Thoracic aorta (tissue), 2 donors: ENCODE data around the gene STH. TPM values are rescaled to one million over a fixed set of nuclear protein-coding genes. Genes with fewer than 3 reads are reported as not detected.

Experiments used
- ATAC-seq: fragments of 150-250 bp; one replicate; pipeline ENCODE4 v1.8.0; 2017; ENCODE audit warnings: low read depth; ENCODE audit not compliant: insufficient number of reproducible peaks, low FRiP score
- DNase-seq: peaks from one replicate; pipeline ENCODE4 v3.0.0-alpha.2; 2020; ENCODE audit warnings: low spot score
- H3K27ac ChIP-seq, 2 donors: fragments of 200-600 bp; sonication (generic); 1 replicate in 1 of 2; 2 replicates in 1 of 2; pipeline ENCODE4 v1.5.1; 2016; ENCODE audit warnings: mild to moderate bottlenecking in 2 of 2, moderate library complexity in 2 of 2
- H3K27me3 ChIP-seq: fragments of 200-600 bp; sonication (generic); replicated peaks from 2 replicates; pipeline ENCODE4 v1.6.0; 2016; ENCODE audit warnings: mild to moderate bottlenecking; ENCODE audit not compliant: insufficient read depth
- H3K36me3 ChIP-seq: fragments of 200-600 bp; sonication (generic); one replicate; pipeline ENCODE4 v1.5.1; 2016
- H3K4me1 ChIP-seq, 2 donors: fragments of 200-600 bp; sonication (generic); 1 replicate in 1 of 2; 2 replicates in 1 of 2; pipeline versions ENCODE4 v1.5.1 to v1.6.0; 2016; ENCODE audit warnings: low read depth in 2 of 2, mild to moderate bottlenecking in 1 of 2; ENCODE audit not compliant: control insufficient read depth in 1 of 2
- H3K4me3 ChIP-seq: fragments of 200-600 bp; sonication (generic); 2 replicates; pipeline ENCODE4 v1.5.1; 2016; ENCODE audit warnings: mild to moderate bottlenecking
- H3K9me3 ChIP-seq: fragments of 200-600 bp; sonication (generic); 2 replicates; pipeline ENCODE4 v1.5.1; 2016
- CTCF ChIP-seq: fragments of 200-600 bp; sonication (generic); IDR thresholded peaks from one replicate; pipeline ENCODE4 v1.5.1; 2019; ENCODE audit warnings: antibody characterized with exemption
- total RNA-seq, 2 donors: library from RNA; depleted of rRNA; stranded (reverse); fragments of >200 nt; gene quantifications; one replicate each; pipeline versions ENCODE4 v1.1.0 to v1.2.3, GENCODE V29; 2016

Gene STH
- total RNA-seq, 2 donors from 2014 or later, result not detected

GRCh38 chr17:46044989-46045388 lies 45.9 kb downstream of the STH start:
- Histone ChIP-seq H3K36me3 (peaks cover 17% of the 10 kb centered on the region), H3K4me1 (peaks cover 0 to 7% of the 10 kb centered on the region in 2 donors)
- TF ChIP-seq CTCF, result no peak

GRCh38 chr17:46045639-46046038 lies 46.6 kb downstream of the STH start:
- ATAC-seq (no peak), DNase-seq (no peak)
- no peaks in the 10 kb centered on the region for H3K9me3 ChIP-seq
- peaks cover 0 to 7% of the 10 kb centered on the region in 2 donors for H3K4me1 ChIP-seq
- H3K4me3 ChIP-seq, result no peak overlapping the region
- H3K27me3 ChIP-seq, result no peaks in the 10 kb centered on the region
- H3K36me3 ChIP-seq, result peaks cover 23% of the 10 kb centered on the region
- no peak overlapping the region for H3K27ac ChIP-seq
- no peak for TF ChIP-seq CTCF

More at GRCh38 chr17:46044989-46045388, 45.9 kb downstream of the STH start:
- no peaks in the 10 kb centered on the region for H3K27me3 ChIP-seq
- H3K9me3 ChIP-seq, result no peaks in the 10 kb centered on the region
- no peak overlapping the region for H3K27ac ChIP-seq
- DNase-seq (no peak), ATAC-seq (no peak)
- no peak overlapping the region for H3K4me3 ChIP-seq

GRCh38 chr17:46046957-46047356 lies 47.9 kb downstream of the STH start:
- ATAC-seq, result no peak
- Histone ChIP-seq H3K36me3 (peaks cover 27% of the 10 kb centered on the region), H3K27ac (no peak overlapping the region)

GRCh38 chr17:46047398-46047797 lies 48.3 kb downstream of the STH start:
- TF ChIP-seq CTCF, result no peak
- peaks cover 27% of the 10 kb centered on the region for H3K36me3 ChIP-seq
- no peak for DNase-seq
- no peak for ATAC-seq
- H3K4me1 ChIP-seq, result peaks cover 0 to 7% of the 10 kb centered on the region in 2 donors
- no peaks in the 10 kb centered on the region for H3K9me3 ChIP-seq
- H3K4me3 ChIP-seq, result no peak overlapping the region
- no peak overlapping the region for H3K27ac ChIP-seq
- H3K27me3 ChIP-seq, result no peaks in the 10 kb centered on the region

More at GRCh38 chr17:46046957-46047356, 47.9 kb downstream of the STH start:
- DNase-seq, result no peak
- Histone ChIP-seq H3K4me1 (peaks cover 0 to 7% of the 10 kb centered on the region in 2 donors), H3K9me3 (no peaks in the 10 kb centered on the region), H3K27me3 (no peaks in the 10 kb centered on the region), H3K4me3 (no peak overlapping the region)
- no peak for TF ChIP-seq CTCF

- Histone ChIP-seq H3K9me3 (no peaks in the 10 kb centered on the region), H3K4me3 (no peak overlapping the region), H3K27me3 (no peaks in the 10 kb centered on the region), H3K36me3 (peaks cover 27% of the 10 kb centered on the region), H3K4me1 (peaks cover 0 to 7% of the 10 kb centered on the region in 2 donors), H3K27ac (no peak overlapping the region)
- ATAC-seq, result no peak
- no peak for DNase-seq
- no peak for TF ChIP-seq CTCF
These were observed 48.8 kb downstream of the STH start for GRCh38 chr17:46047856-46048255.

Other genes with a start within 250 kb of the STH start
- not detected for gene CRHR1, start 214.9 kb upstream of the STH start, total RNA-seq
- not detected for gene SPPL2C, start 154.4 kb upstream of the STH start, total RNA-seq
- 1 to 10 TPM; 3.1 to 4.6 TPM for gene MAPT, start 104.7 kb upstream of the STH start, total RNA-seq
- 100 to 1,000 TPM in 1 of 2 donors, 10 to 100 TPM in 1; 86.5 to 102 TPM for gene KANSL1, start 194.2 kb downstream of the STH start, total RNA-seq